Hindlimb muscle (tissue), 1 donor: Measurements from ENCODE around the gene TMEM255B. TPM values are rescaled to one million over a fixed set of nuclear protein-coding genes. Genes with fewer than 3 reads are reported as not detected.

Experiments used
- DNase-seq: peaks from one replicate; pipeline ENCODE4 v3.0.0-alpha.2; 2013
- polyA plus RNA-seq: library from polyadenylated mRNA; unstranded; fragments of 120-200 nt; gene quantifications from one replicate; pipeline ENCODE4 v1.2.1, GENCODE V29; 2013; ENCODE audit not compliant: insufficient read length

Gene TMEM255B
- polyA plus RNA-seq, 1 donor, result 7.8 TPM

- no peak for DNase-seq
Measured at GRCh38 chr13:113834496-113835200, 75.6 kb downstream of the TMEM255B start.

GRCh38 chr13:113835461-113836270 is 76.6 kb downstream of the TMEM255B start:
- DNase-seq, result no peak

- no peak for DNase-seq
Measured at GRCh38 chr13:113836768-113837559, 77.9 kb downstream of the TMEM255B start.

DNA sequence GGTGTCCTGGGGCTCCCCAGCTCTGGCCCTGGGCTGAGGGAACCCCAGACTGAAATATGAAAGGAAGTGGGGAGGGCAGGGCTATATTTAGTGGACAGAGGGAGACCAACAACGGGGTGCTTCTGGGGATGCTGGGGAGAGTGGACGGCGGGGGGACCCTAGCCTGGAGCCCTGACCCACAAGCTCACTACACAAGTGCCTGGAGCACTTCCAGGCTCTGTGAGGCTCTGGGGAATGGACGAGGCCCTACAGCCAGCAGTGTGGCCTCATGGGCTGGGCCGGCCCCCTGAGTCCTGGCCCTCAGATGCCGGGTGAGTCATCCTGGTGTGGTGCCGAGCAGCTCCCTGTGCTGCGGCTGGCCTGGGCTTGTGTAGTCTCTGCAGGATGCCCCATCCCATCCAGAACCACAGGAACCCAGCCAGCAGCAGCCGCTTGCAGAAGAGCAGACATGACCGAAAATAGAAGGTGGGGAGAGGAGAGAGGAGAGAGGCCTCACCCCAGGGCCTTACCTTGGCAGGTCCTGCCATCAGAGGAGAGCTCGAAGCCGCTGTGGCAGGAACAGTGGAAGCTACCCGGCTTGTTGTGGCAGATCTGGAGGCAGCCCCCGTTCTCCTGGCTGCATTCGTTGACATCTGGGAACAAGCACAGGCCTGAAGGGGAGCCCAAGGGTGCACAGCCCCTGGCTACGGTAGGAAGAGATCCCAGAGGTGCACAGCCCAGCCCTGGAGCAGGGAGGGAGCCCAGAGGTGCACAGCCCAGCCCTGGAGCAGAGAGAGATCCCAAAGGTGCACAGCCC is 78.7 kb downstream of the TMEM255B start:
- DNase-seq, result peak; percentile 73

- DNase-seq, result no peak
Measured at GRCh38 chr13:113838711-113839201, 79.7 kb downstream of the TMEM255B start.

- DNase-seq, result no peak
Measured at GRCh38 chr13:113839536-113840204, 80.6 kb downstream of the TMEM255B start.

DNA sequence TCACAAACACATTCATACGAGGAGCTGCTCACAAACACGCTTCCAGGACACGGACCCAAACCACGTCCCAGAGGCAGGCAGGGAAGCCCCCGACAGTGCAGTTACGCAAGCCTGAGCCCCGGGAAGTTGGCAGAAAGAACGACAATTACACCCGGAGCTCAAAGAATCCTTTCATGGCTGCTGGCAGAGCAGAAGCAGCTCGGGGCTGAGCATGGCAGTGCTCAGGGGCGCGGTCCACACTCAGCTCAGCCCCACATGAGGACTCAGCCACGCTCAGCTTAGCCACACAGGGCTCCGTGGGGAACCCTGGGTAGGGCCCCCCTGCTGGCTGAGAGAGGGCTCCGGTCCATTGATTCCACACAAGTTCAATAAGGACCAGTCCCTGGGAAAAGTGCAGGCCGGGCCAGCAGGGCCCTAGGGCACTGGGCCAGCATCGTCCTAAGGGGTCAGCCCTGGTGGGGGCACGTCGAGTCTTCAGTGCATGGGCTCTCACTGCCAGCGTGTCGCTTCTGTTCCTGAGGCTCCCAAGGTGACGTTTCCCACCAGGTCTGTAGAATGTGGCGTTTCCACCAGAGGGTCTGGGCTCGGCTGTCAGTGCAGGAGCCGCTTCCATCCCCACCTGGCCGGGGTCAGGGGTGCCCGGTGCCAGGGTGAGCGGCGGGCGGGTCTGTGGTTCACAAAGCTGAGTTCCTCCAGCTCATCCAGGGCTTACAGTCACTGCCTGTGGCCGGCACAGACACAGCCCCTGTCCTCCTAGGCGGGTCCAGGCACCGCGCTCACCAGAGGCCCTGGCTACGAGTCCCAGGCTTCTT is 81.7 kb downstream of the TMEM255B start:
- no peak for DNase-seq

GRCh38 chr13:113841353-113841650 is 82.3 kb downstream of the TMEM255B start:
- no peak for DNase-seq

GRCh38 chr13:113842336-113843062 is 83.5 kb downstream of the TMEM255B start:
- DNase-seq, result no peak

GRCh38 chr13:113843063-113843654 is 84.1 kb downstream of the TMEM255B start:
- no peak for DNase-seq

DNA sequence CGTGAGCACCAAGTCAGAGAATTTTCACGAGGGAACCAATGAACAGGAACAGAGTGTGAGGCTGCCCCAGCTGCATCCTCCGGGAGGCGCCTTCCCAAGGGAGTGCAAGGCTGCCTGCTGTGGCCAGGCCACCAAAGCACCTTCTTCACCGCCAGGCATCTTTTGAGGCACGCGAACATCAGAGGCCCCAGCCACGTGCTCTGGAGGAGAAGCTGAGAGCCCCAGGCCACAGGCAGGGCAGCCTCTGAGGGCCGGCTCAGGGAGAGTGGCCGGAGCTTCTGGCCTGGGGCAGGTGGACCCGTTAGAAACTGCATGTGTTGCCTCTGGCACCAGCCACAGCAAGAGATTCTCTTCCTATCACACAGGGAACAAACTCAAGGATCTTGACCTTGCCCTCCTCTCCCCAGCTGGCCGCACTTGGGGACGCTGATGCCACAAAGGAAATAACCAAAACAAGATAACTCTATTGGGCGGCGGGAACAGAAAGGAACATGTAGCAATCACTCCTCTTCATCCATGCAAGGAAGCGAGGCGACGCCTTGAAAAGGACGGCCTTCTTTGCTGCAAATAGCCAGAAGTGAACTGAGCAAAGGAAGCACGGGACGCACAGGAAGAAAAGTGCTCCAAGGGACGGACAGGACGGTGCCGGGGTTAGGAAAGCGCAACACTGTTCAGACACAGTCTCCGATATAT is 85.0 kb downstream of the TMEM255B start:
- no peak for DNase-seq

DNA sequence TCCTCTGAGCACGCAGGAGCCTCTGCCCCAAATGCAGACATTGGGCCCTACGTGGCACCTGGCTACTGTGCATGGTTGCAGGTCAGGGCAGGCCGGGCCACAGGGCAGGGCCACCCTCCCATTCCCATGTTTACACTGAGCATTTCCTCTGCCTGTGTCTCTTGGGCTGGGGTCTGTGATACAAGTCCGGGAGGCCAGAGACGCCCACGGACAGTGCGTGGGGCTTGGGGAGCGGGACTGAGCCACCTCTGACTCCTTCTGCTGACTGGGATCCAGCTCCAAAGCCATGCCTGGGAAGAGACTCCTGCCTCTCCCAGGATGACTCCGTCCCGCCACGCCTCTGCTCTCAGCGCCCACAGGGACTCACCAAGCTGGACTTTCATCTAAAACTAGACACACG is 86.0 kb downstream of the TMEM255B start:
- DNase-seq, result no peak

DNA sequence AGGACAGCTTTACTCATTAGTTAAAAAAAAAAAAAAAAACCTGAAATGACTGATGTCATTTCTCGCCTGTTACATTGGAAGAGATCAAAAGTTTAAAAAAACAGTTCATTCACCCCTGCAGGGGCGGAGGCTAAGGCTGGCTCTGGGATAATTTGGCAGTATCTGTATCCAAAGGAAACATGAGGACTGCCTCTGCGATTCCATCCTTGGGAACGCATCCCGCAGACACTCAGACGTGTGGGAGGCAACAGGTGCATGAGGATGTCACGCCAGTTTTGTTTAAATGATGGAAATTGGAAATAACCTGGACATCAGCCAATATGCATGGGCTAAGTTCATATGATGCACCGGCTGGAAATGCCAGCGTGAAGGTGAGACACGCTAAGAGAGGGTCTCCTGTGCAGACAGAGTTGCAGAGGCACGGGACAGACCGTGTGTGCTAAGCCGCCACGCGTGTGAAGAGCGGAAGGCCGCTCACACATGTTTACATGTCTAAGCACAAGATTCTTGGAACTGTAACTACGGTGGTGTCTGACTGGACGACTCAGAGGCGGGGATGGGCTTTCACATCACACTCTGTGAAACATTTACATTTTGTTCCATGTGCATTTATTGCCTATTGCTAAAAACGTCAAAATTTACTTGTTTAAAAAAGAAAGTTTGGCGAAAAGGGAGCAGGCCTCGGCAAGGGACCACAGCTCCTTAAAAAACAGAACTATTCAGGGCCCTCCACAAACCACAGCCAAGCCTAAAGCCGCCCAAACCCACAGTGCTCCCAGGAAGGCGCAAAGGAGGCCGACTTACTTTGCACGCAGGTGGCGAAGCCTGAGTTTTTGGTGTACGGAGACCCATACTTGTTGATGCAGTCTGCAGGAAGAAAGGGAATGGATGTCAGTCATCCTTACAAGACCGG is 87.0 kb downstream of the TMEM255B start:
- no peak for DNase-seq

DNA sequence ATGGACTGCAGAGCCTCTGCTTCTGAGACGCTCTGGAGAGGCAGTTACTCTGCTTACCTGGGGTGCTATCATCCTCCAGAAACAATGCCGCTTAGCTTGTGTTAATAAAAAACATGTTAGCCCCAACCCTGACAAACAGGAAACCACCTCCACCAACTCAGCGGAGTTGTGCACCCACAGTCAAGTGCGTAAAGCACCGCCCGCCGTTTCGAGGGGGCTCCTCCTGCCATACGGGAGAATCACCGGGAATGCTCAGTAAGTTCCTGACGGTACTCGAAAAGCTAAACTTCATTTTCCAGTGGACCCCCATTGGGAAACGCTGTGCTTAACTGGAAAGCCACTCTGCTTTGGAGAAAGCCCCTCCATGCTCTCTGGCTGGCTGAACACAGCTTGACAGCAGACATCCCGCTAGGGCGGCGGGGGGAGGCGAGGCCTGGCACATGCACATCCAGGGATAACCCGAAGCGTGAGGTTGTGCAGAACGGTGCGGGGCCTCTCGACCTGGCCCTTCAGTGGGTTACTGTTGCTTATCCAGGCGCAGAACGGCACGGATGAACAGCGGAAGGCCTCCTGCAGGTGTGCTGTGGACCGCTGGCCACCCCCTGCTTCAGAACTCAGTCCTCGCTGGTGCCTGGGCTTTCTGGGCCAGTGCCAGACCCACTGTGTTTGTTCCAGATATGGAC is 87.8 kb downstream of the TMEM255B start:
- no peak for DNase-seq

DNA sequence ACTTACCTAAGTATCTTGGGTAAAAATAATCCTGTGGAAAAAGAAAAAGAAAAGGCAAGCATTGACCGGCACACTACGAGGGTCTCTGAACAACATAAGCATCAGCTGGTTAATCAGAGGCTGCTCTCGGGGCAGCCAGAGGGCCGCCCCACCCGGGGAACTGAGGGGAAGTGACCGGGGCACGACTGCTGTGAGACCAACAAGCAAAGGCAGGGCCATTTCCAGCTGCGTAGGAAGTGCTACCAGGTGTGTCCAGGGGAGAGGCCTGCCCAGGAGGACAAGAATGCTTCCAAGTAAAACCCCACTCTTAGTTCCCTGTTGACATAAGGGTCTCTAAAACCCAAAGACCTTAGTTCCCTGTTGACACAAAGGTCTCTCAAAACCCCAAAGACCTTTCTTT is 89.0 kb downstream of the TMEM255B start:
- DNase-seq, result no peak

- no peak for DNase-seq
Measured at GRCh38 chr13:113848431-113849260, 89.6 kb downstream of the TMEM255B start.
